Muscle of leg (tissue), 11 donors: Measurements from ENCODE around the gene JMJD4. TPM values are rescaled to one million over a fixed set of nuclear protein-coding genes. Genes with fewer than 3 reads are reported as not detected.

Source experiments
- DNase-seq: peaks from one replicate; pipeline ENCODE4 v3.0.0; 2013
- H3K27ac ChIP-seq: one replicate; pipeline ENCODE4 v1.5.1; 2013; ENCODE audit warnings: mild to moderate bottlenecking, low read length, control low read depth
- H3K27me3 ChIP-seq: one replicate; pipeline ENCODE4 v1.6.1; 2013; ENCODE audit warnings: low read length; ENCODE audit not compliant: control insufficient read depth, insufficient read depth
- H3K36me3 ChIP-seq: one replicate; pipeline ENCODE4 v1.6.1; 2013; ENCODE audit warnings: low read length; ENCODE audit not compliant: control insufficient read depth, insufficient read depth
- H3K4me1 ChIP-seq: one replicate; pipeline ENCODE4 v1.6.1; 2013; ENCODE audit warnings: low read length; ENCODE audit not compliant: control insufficient read depth, insufficient read depth
- H3K4me3 ChIP-seq: one replicate; pipeline ENCODE4 v1.5.1; 2013; ENCODE audit warnings: low read length, control low read depth
- H3K9me3 ChIP-seq: replicated peaks from 2 replicates; pipeline ENCODE4 v1.6.1; 2013; ENCODE audit warnings: low read depth, low read length; ENCODE audit not compliant: control insufficient read depth
- WGBS: methylation state at CpG from one replicate; pipeline ENCODE4 v1.1.5; 2013; ENCODE audit warnings: missing lambda C conversion rate; ENCODE audit not compliant: insufficient coverage; 5-methylcytosine and 5-hydroxymethylcytosine counted together
- polyA plus RNA-seq, 8 donors: library from polyadenylated mRNA; unstranded; fragments of 120-200 nt; gene quantifications; one replicate each; pipeline versions ENCODE4 v1.2.1 to v1.2.3, GENCODE V29; 2013; ENCODE audit warnings: inconsistent platforms in 1 of 8, low replicate concordance in 1 of 8; ENCODE audit not compliant: insufficient read length in 8 of 8, insufficient read depth in 1 of 8
- total RNA-seq: library from RNA; stranded (reverse); fragments of 120-200 nt; gene quantifications from one replicate; pipeline ENCODE4 v1.2.4, GENCODE V29; 2013

JMJD4 gene
- total and polyA plus RNA-seq, 9 donors, result 16.2 to 20.6 (median 19.3) TPM

GRCh38 chr1:227685807-227686206 lies 49.3 kb downstream of the JMJD4 start:
- WGBS, result 87% methylated on average over 5 of the region's 8 CpGs
- Histone ChIP-seq H3K4me1 (no peaks in the 10 kb centered on the region), H3K4me3 (no peak overlapping the region), H3K36me3 (no peaks in the 10 kb centered on the region), H3K27ac (no peak overlapping the region), H3K9me3 (peaks cover 6% of the 10 kb centered on the region), H3K27me3 (no peaks in the 10 kb centered on the region)
- DNase-seq, result no peak

Other genes starting within 250 kb of the JMJD4 start
- 17.3 TPM for gene ZNF678, start 171.7 kb downstream of the JMJD4 start, total RNA-seq
- gene ZNF678, start 171.7 kb downstream of the JMJD4 start, polyA plus RNA-seq, result 1 to 10 TPM; 4.3 to 9.6 (median 8.3) TPM
- gene SNAP47, start 133 bp upstream of the JMJD4 start, total RNA-seq, result 38.3 TPM
- 10 to 100 TPM; 24.7 to 35.9 (median 30.4) TPM for gene SNAP47, start 133 bp upstream of the JMJD4 start, polyA plus RNA-seq
- gene PRSS38, start 80.4 kb upstream of the JMJD4 start, total RNA-seq, result not detected
- gene PRSS38, start 80.4 kb upstream of the JMJD4 start, polyA plus RNA-seq, result not detected
- 4.6 TPM for gene WNT9A, start 212.6 kb upstream of the JMJD4 start, total RNA-seq
- gene WNT9A, start 212.6 kb upstream of the JMJD4 start, polyA plus RNA-seq, result 10 to 100 TPM in 1 of 8 donors, 1 to 10 TPM in 7; 5.2 to 10.2 (median 6.5) TPM